SK-MEL-5 (cell line): ENCODE results near the gene LARGE2. TPM values are rescaled to one million over a fixed set of nuclear protein-coding genes. Genes with fewer than 3 reads are reported as not detected.

ENCODE experiments used
- DNase-seq: peaks from one replicate; pipeline ENCODE4 v3.0.0-alpha.2; 2016; ENCODE audit warnings: low read depth, low spot score
- in situ Hi-C: cut with HindIII; loops from 2 replicates; pipeline ENCODE4 v1.10.0; 2016; ENCODE audit warnings: low sequenced_read_pairs, high pct_unique_total_duplicates, low pct_unique_long_range_greater_than_20kb
- total RNA-seq: library from RNA; depleted of rRNA; stranded (reverse); fragments of >200 nt; shearing (Covaris generic); gene quantifications from 2 replicates; pipeline ENCODE4 v1.2.3, GENCODE V29; 2014

Gene LARGE2
- total RNA-seq, 1 experiment from 2014 or later, result 0.37 TPM

GRCh38 chr11:45906965-45907611, 15.4 kb upstream of the LARGE2 start, which contains the start of gene FREY1:
FREY1 (minus strand) TSS chr11:45907271; CDS start chr11:45907245, 26 bp downstream.
- in situ Hi-C loops, result no loop called here

GRCh38 chr11:45907911-45908370, 14.5 kb upstream of the LARGE2 start:
- DNase-seq, result no peak
- in situ Hi-C loops, result no loop called here

More at GRCh38 chr11:45906965-45907611, 15.4 kb upstream of the LARGE2 start, which contains the start of gene FREY1:
- no peak for DNase-seq

GRCh38 chr11:45909594-45910475, 12.6 kb upstream of the LARGE2 start:
- in situ Hi-C loops, result no loop called here
- DNase-seq, result no peak

GRCh38 chr11:45910623-45911022, 11.8 kb upstream of the LARGE2 start:
- DNase-seq, result no peak
- in situ Hi-C loops, result no loop called here

GRCh38 chr11:45913514-45913913, 8.9 kb upstream of the LARGE2 start:
- DNase-seq, result no peak
- in situ Hi-C loops, result no loop called here

GRCh38 chr11:45913942-45914635, 8.4 kb upstream of the LARGE2 start:
- no peak for DNase-seq
- in situ Hi-C loops, result no loop called here

- in situ Hi-C loops, result no loop called here
- DNase-seq, result no peak
These were observed 7.0 kb upstream of the LARGE2 start for GRCh38 chr11:45915446-45915845.

GRCh38 chr11:45917286-45917622, 5.2 kb upstream of the LARGE2 start:
- in situ Hi-C loops, result no loop called here
- DNase-seq, result no peak

GRCh38 chr11:45917623-45918330, 4.7 kb upstream of the LARGE2 start, which contains the start of gene PEX16:
PEX16 (minus strand) TSS chr11:45917877; CDS start chr11:45917811, 66 bp downstream.
- in situ Hi-C loops, result no loop called here
- peak; percentile 96 for DNase-seq

GRCh38 chr11:45918331-45918941, 4.0 kb upstream of the LARGE2 start:
- peak; percentile 83 for DNase-seq
- in situ Hi-C loops, result no loop called here

GRCh38 chr11:45918962-45919675, 3.3 kb upstream of the LARGE2 start:
- in situ Hi-C loops, result no loop called here
- no peak for DNase-seq

- DNase-seq, result no peak
- in situ Hi-C loops, result no loop called here
These were observed 2.5 kb upstream of the LARGE2 start for GRCh38 chr11:45919806-45920530.

GRCh38 chr11:45920531-45921477, 1.7 kb upstream of the LARGE2 start:
- in situ Hi-C loops, result no loop called here

GRCh38 chr11:45921561-45922424, 663 bp upstream of the LARGE2 start:
- no peak for DNase-seq
- in situ Hi-C loops, result no loop called here

More at GRCh38 chr11:45920531-45921477, 1.7 kb upstream of the LARGE2 start:
- no peak for DNase-seq
